Measurements from ENCODE around the gene HSPA1L. TPM values are rescaled to one million over a fixed set of nuclear protein-coding genes. Genes with fewer than 3 reads are reported as not detected.
"Not testable (repeated sequence)": the region's sequence is repeated elsewhere in the genome, so short reads cannot be mapped to it uniquely, and the experiment has no call there.

HSPA1L gene
- total and polyA plus RNA-seq, 7 donors: 0.86 to 23.1 (median 3.3) TPM

GRCh38 chr6:31842053-31842452 is 27.0 kb upstream of the HSPA1L start:
- no peak for ATAC-seq
- Histone ChIP-seq H3K27me3 (ENCODE audit: insufficient read depth in 3 of 3, low read length in 2 of 3) (no peaks in the 10 kb centered on the region), H3K4me1 (peaks cover 18% of the 10 kb centered on the region), H3K9me3 (no peaks in the 10 kb centered on the region), H3K36me3 (ENCODE audit: insufficient read depth in 1 of 2, low read depth in 1 of 2) (peaks cover 10 to 45% of the 10 kb centered on the region in 2 donors), H3K4me3 (no peak overlapping the region), H3K27ac (no peak overlapping the region)
- TF ChIP-seq CTCF (IDR thresholded peaks at IDR 0.05): no peak
- WGBS, 3 donors: 85 to 89% (median 87%) methylated on average over 9 of the region's 9 CpGs
- intact Hi-C loops (cut with DNase I): no loop called here
- no peak for DNase-seq

GRCh38 chr6:31839779-31840126 is 24.7 kb upstream of the HSPA1L start:
- H3K4me3 ChIP-seq; H3K9me3 ChIP-seq; DNase-seq; ATAC-seq; H3K27me3 ChIP-seq (ENCODE audit: insufficient read depth in 3 of 3, low read length in 2 of 3); H3K27ac ChIP-seq: not testable (repeated sequence)
- H3K36me3 ChIP-seq (ENCODE audit: insufficient read depth in 1 of 2, low read depth in 1 of 2): peaks cover 10 to 55% of the 10 kb centered on the region in 2 donors
- peaks cover 29% of the 10 kb centered on the region for H3K4me1 ChIP-seq
- intact Hi-C loops (cut with DNase I): loop anchor here in 1 of 2 donors (10.0 kb wide), 1 partner anchor 295 kb away; the partner anchor contains the start of genes ATP6V1G2, DDX39B and NFKBIL1
- 84 to 89% (median 84%) methylated on average over 8 of the region's 8 CpGs for WGBS, 3 donors

GRCh38 chr6:31838968-31839367 is 23.9 kb upstream of the HSPA1L start:
- intact Hi-C loops (cut with DNase I): loop anchor here in 1 of 2 donors (10.0 kb wide), 1 partner anchor 294 kb away; the partner anchor contains the start of genes ATP6V1G2, DDX39B and NFKBIL1
- 96 to 97% (median 97%) methylated on average over 3 of the region's 3 CpGs for WGBS, 3 donors
- Histone ChIP-seq H3K4me1 (peaks cover 30% of the 10 kb centered on the region), H3K27ac (no peak overlapping the region), H3K9me3 (no peaks in the 10 kb centered on the region), H3K27me3 (ENCODE audit: insufficient read depth in 3 of 3, low read length in 2 of 3) (no peaks in the 10 kb centered on the region), H3K36me3 (ENCODE audit: insufficient read depth in 1 of 2, low read depth in 1 of 2) (peaks cover 10 to 55% of the 10 kb centered on the region in 2 donors), H3K4me3 (peak overlapping the region; percentile 86)
- ATAC-seq (no peak), DNase-seq (no peak)
- TF ChIP-seq CTCF (IDR thresholded peaks at IDR 0.05): no peak

GRCh38 chr6:31838114-31838553 is 23.1 kb upstream of the HSPA1L start:
- not testable (repeated sequence) for DNase-seq; H3K9me3 ChIP-seq; ATAC-seq; H3K27me3 ChIP-seq (ENCODE audit: insufficient read depth in 3 of 3, low read length in 2 of 3)
- Histone ChIP-seq H3K36me3 (ENCODE audit: insufficient read depth in 1 of 2, low read depth in 1 of 2) (peaks cover 10 to 55% of the 10 kb centered on the region in 2 donors), H3K4me3 (peak overlapping the region; percentile 86), H3K4me1 (peaks cover 36% of the 10 kb centered on the region), H3K27ac (peak overlapping the region; percentile 50)
- intact Hi-C loops (cut with DNase I): loop anchor here in 1 of 2 donors (10.0 kb wide), 1 partner anchor 293 kb away; the partner anchor contains the start of genes ATP6V1G2, DDX39B and NFKBIL1
- 72 to 87% (median 76%) methylated on average over 9 of the region's 9 CpGs for WGBS, 3 donors

GRCh38 chr6:31837369-31838113 is 22.5 kb upstream of the HSPA1L start:
- intact Hi-C loops (cut with DNase I): loop anchor here in 1 of 2 donors (2.0 to 10.0 kb wide), 2 partner anchors 25 to 293 kb away; partner anchors contain the start of genes ATP6V1G2, DDX39B, NEU1 and NFKBIL1
- WGBS, 3 donors: 21 to 35% (median 26%) methylated on average over 1 of the region's 1 CpG
- no peaks in the 10 kb centered on the region for H3K9me3 ChIP-seq
- H3K4me3 ChIP-seq: peak overlapping the region; percentile 86
- H3K27ac ChIP-seq: peak overlapping the region; percentile 90
- peaks cover 10 to 55% of the 10 kb centered on the region in 2 donors for H3K36me3 ChIP-seq (ENCODE audit: insufficient read depth in 1 of 2, low read depth in 1 of 2)
- ATAC-seq (peak in 1 of 4 donors; percentile 11), DNase-seq (no peak)
- TF ChIP-seq CTCF (IDR thresholded peaks at IDR 0.05): no peak
- H3K27me3 ChIP-seq (ENCODE audit: insufficient read depth in 3 of 3, low read length in 2 of 3): no peaks in the 10 kb centered on the region
- H3K4me1 ChIP-seq: peaks cover 36% of the 10 kb centered on the region
